ENCODE data around the gene MPZL1.

DNA sequence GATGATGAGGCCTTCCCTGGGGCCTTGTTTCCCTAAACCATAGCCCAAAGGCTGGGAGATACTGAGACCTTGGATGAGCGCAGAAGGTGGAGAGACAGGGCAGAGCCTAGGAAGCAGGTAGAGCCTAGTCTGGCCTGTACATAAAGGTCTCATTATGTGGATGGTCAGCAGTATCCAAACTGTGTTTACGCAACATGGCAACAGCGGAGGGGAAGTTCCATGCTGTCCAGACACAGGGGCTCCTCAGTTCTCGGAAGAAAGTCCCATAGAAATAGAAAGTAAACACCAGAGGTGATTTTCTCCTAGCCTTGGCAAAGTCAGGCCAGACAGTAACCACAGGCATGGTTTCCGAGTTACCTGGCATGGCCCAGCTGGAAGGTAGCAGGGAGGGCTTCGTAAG, 42.1 kb upstream of the MPZL1 start:
- no peak for TF ChIP-seq POLR2AphosphoS5 (IDR thresholded peaks at IDR 0.05; ENCODE audit: borderline replicate concordance, low read depth, low read length)
- no peak for TF ChIP-seq EZH2 (IDR thresholded peaks at IDR 0.05)
- no peak for TF ChIP-seq FOXP2 (optimal IDR thresholded peaks at IDR 0.05; ENCODE audit: control extremely low read depth, extremely low read length, insufficient read depth)
